B cell (primary cell): Measurements from ENCODE around the gene ATP10A. TPM values are rescaled to one million over a fixed set of nuclear protein-coding genes. Genes with fewer than 3 reads are reported as not detected.

Experiments used
- ATAC-seq: fragments of 200-7000 bp; cut with Tn5 transposase; one replicate; pipeline ENCODE4 v1.10.0; 2021; ENCODE audit warnings: low read depth, mild to moderate bottlenecking, moderate number of reproducible peaks, moderate library complexity
- CTCF ChIA-PET: fragments of 350-600 bp; sonication (Branson Sonifier 250); formaldehyde crosslinking; loops from one replicate; lab custom pipeline; 2021; ENCODE audit warnings: antibody characterized with exemption, inconsistent platforms; lab: Charles Lee
- POLR2A ChIA-PET: fragments of 350-600 bp; sonication (Branson Sonifier 250); formaldehyde crosslinking; loops from one replicate; lab custom pipeline; 2021; ENCODE audit warnings: antibody characterized with exemption; lab: Charles Lee
- DNase-seq: peaks from one replicate; pipeline ENCODE4 v3.0.0; 2013
- H2AFZ ChIP-seq: 2 replicates; pipeline ENCODE4 v1.6.1; 2012; ENCODE audit warnings: mild to moderate bottlenecking, low read depth, low read length; ENCODE audit not compliant: insufficient read depth, poor library complexity, severe bottlenecking
- H3K27ac ChIP-seq, 2 donors: 1 replicate in 1 of 2; 2 replicates in 1 of 2; pipeline ENCODE4 v1.5.1; 2012 to 2013; ENCODE audit warnings: low read length in 2 of 2, mild to moderate bottlenecking in 2 of 2, moderate library complexity in 1 of 2
- H3K27me3 ChIP-seq, 4 experiments: fragments of 200-600 bp in 1 of 4; sonication (generic) in 1 of 4; replicated peaks in 1 of 4; 1 replicate in 2 of 4; 2 replicates in 2 of 4; pipeline versions ENCODE4 v1.6.1 to v1.7.0; 2013 to 2016; ENCODE audit warnings: low read length in 3 of 4, mild to moderate bottlenecking in 2 of 4, mixed read lengths in 1 of 4, moderate library complexity in 1 of 4; ENCODE audit not compliant: insufficient read depth in 4 of 4, control insufficient read depth in 3 of 4; ENCODE audit errors: control extremely low read depth in 1 of 4
- H3K36me3 ChIP-seq, 2 experiments: replicated peaks in 1 of 2; 1 replicate in 1 of 2; 2 replicates in 1 of 2; pipeline versions ENCODE4 v1.6.1 to v1.7.1; 2013; ENCODE audit warnings: low read length in 1 of 2; ENCODE audit not compliant: insufficient read depth in 2 of 2, control insufficient read depth in 1 of 2; ENCODE audit errors: control extremely low read depth in 1 of 2, extremely low read depth in 1 of 2
- H3K4me1 ChIP-seq, 2 donors: fragments of 200-600 bp in 1 of 2; sonication (generic) in 1 of 2; 1 replicate in 1 of 2; 2 replicates in 1 of 2; pipeline versions ENCODE4 v1.5.1 to v1.6.1; 2013 to 2017; ENCODE audit warnings: low read length in 2 of 2; ENCODE audit not compliant: control insufficient read depth in 2 of 2, insufficient read depth in 2 of 2
- H3K4me2 ChIP-seq: replicated peaks from 2 replicates; pipeline ENCODE3; 2012; ENCODE audit warnings: mild to moderate bottlenecking, low read depth, low read length; ENCODE audit not compliant: poor library complexity, severe bottlenecking
- H3K4me3 ChIP-seq, 5 experiments: fragments of 200-600 bp in 1 of 5; sonication (generic) in 1 of 5; 1 replicate in 3 of 5; 2 replicates in 2 of 5; pipeline versions ENCODE4 v1.5.1 to v1.7.0; 2011 to 2016; ENCODE audit warnings: low read length in 4 of 5, mild to moderate bottlenecking in 4 of 5, low read depth in 2 of 5, control low read depth in 1 of 5, moderate library complexity in 1 of 5; ENCODE audit not compliant: insufficient read depth in 1 of 5; ENCODE audit errors: control extremely low read depth in 1 of 5, extremely low read depth in 1 of 5
- H3K79me2 ChIP-seq: fragments of 200-600 bp; sonication (generic); one replicate; pipeline ENCODE4 v1.6.0; 2016; ENCODE audit warnings: low read length; ENCODE audit not compliant: control insufficient read depth, insufficient read depth
- H3K9ac ChIP-seq: fragments of 200-600 bp; sonication (generic); 2 replicates; pipeline ENCODE4 v1.6.1; 2017; ENCODE audit warnings: mild to moderate bottlenecking, low read length, moderate library complexity
- H3K9me3 ChIP-seq, 3 donors: one replicate each; pipeline versions ENCODE4 v1.6.1 to v1.7.1; 2013; ENCODE audit warnings: low read length in 2 of 3; ENCODE audit not compliant: control insufficient read depth in 2 of 3, insufficient read depth in 1 of 3; ENCODE audit errors: control extremely low read depth in 1 of 3
- H4K20me1 ChIP-seq: 2 replicates; pipeline ENCODE4 v1.6.0; 2012; ENCODE audit warnings: mild to moderate bottlenecking, low read length; ENCODE audit not compliant: insufficient read depth, control insufficient read depth, poor library complexity, severe bottlenecking
- H3K27ac Mint-ChIP-seq: one replicate; pipeline ENCODE4 v1.8.0; 2021; ENCODE audit warnings: mixed read lengths
- H3K27me3 Mint-ChIP-seq: one replicate; pipeline ENCODE4 v1.8.0; 2021; ENCODE audit warnings: mixed read lengths
- H3K4me1 Mint-ChIP-seq: one replicate; pipeline ENCODE4 v1.8.0; 2021; ENCODE audit warnings: mixed read lengths
- H3K4me3 Mint-ChIP-seq: one replicate; pipeline ENCODE4 v1.8.0; 2021; ENCODE audit warnings: mixed read lengths
- H3K9me3 Mint-ChIP-seq: one replicate; pipeline ENCODE4 v1.8.0; 2022; ENCODE audit warnings: mixed read lengths; ENCODE audit not compliant: insufficient read depth
- EZH2 ChIP-seq: IDR thresholded peaks from 2 replicates; pipeline ENCODE4 v1.6.1; 2012; ENCODE audit warnings: borderline replicate concordance, low read depth, mild to moderate bottlenecking, moderate library complexity, low read length; ENCODE audit not compliant: insufficient read depth, poor library complexity, severe bottlenecking
- WGBS: methylation state at CpG from one replicate; pipeline ENCODE4 v1.1.5; 2013; ENCODE audit warnings: missing lambda C conversion rate; ENCODE audit not compliant: insufficient coverage; 5-methylcytosine and 5-hydroxymethylcytosine counted together
- intact Hi-C: fragments of 100-400 bp; cut with micrococcal nuclease; formaldehyde crosslinking; loops from one replicate; pipeline ENCODE4 v1.10.0; 2022
- polyA plus RNA-seq: library from polyadenylated mRNA; depleted of rRNA; stranded (reverse); fragments of >200 nt; gene quantifications from 2 replicates; pipeline ENCODE4 v1.2.3, GENCODE V29; 2012
- total RNA-seq, 2 donors: library from RNA; stranded (reverse); fragments of 120-200 nt in 1 of 2; gene quantifications; 1 replicate in 1 of 2; 2 replicates in 1 of 2; pipeline versions ENCODE4 v1.2.3 to v1.2.4, GENCODE V29; 2013 to 2022
- TF ChIP-seq, protein P1 (sequence below): fragments of 200-600 bp; IDR thresholded peaks from one replicate; pipeline ENCODE4 v1.8.0; 2022; ENCODE audit warnings: antibody characterized with exemption, mild to moderate bottlenecking

The ATP10A gene
- total and polyA plus RNA-seq, 2 donors (not counting 1 experiment from before 2014, with no cell fraction given): 0.21 to 0.22 TPM

DNA sequence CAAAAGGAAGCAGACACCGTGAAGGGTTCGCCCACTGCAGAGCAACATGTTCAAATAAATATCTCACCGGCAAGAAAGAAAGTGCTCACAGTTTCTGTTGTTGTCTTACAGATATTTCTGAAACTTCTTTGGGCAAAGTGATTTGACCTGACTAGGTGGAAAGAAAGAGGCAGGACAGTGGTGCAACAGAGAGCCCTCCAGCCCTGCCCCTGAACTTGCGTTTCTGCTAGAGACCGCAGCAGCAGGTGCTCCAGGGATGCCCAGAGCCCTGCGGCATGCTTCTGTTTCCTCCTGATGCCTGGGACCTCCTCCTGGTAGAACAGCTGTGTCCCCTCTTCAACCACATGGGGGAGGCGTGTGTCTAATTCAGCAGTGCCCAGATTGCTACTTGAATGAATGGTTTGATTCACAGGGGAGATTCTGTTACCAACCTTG lies 123.4 kb downstream of the ATP10A start:
- H3K27ac Mint-ChIP-seq: no peak overlapping the region
- peaks cover 54% of the 10 kb centered on the region for H3K27me3 Mint-ChIP-seq

More for the DNA sequence above, 123.4 kb downstream of the ATP10A start:
- H3K4me1 Mint-ChIP-seq: peaks cover 17% of the 10 kb centered on the region
- H3K9ac ChIP-seq: no peak overlapping the region
- peak overlapping the region; percentile 32 for H3K4me2 ChIP-seq
- H3K4me1 ChIP-seq: peaks cover 18 to 21% of the 10 kb centered on the region in 2 donors
- peaks cover 0 to 4% (median 0%) of the 10 kb centered on the region in 4 experiments for H3K27me3 ChIP-seq
- no peaks in the 10 kb centered on the region for H3K79me2 ChIP-seq
- no peaks in the 10 kb centered on the region for H3K9me3 Mint-ChIP-seq
- TF ChIP-seq EZH2: no peak
- TF ChIP-seq, protein P1, sequence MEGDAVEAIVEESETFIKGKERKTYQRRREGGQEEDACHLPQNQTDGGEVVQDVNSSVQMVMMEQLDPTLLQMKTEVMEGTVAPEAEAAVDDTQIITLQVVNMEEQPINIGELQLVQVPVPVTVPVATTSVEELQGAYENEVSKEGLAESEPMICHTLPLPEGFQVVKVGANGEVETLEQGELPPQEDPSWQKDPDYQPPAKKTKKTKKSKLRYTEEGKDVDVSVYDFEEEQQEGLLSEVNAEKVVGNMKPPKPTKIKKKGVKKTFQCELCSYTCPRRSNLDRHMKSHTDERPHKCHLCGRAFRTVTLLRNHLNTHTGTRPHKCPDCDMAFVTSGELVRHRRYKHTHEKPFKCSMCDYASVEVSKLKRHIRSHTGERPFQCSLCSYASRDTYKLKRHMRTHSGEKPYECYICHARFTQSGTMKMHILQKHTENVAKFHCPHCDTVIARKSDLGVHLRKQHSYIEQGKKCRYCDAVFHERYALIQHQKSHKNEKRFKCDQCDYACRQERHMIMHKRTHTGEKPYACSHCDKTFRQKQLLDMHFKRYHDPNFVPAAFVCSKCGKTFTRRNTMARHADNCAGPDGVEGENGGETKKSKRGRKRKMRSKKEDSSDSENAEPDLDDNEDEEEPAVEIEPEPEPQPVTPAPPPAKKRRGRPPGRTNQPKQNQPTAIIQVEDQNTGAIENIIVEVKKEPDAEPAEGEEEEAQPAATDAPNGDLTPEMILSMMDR: peak; percentile 10
- intact Hi-C loops: no loop called here
- no peak overlapping the region for H3K27ac ChIP-seq
- H2AFZ ChIP-seq: no peak overlapping the region
- 6% methylated on average over 5 of the region's 7 CpGs for WGBS
- peak; percentile 43 for ATAC-seq
- H3K36me3 ChIP-seq: no peaks in the 10 kb centered on the region
- no peak overlapping the region for H3K4me3 Mint-ChIP-seq
- ChIA-PET CTCF (interaction anchor here (0.9 to 1.0 kb wide), 2 partner anchors 90 to 521 kb away, joined by 3 to 5 read pairs; no protein-coding TSS in a partner anchor), POLR2A (no interaction called here)
- no peaks in the 10 kb centered on the region for H4K20me1 ChIP-seq
- H3K9me3 ChIP-seq: no peaks in the 10 kb centered on the region
- DNase-seq: peak; percentile 49
- no peak overlapping the region for H3K4me3 ChIP-seq
